Colonic mucosa (tissue), 4 donors: ENCODE results near the gene DHRS3. TPM values are rescaled to one million over a fixed set of nuclear protein-coding genes. Genes with fewer than 3 reads are reported as not detected.

Experiments used
- DNase-seq: peaks from one replicate; pipeline ENCODE4 v3.0.0-alpha.2; 2020
- H3K27ac ChIP-seq: fragments of 200-600 bp; one replicate; pipeline ENCODE4 v1.8.0; 2021
- H3K27me3 ChIP-seq: fragments of 200-600 bp; one replicate; pipeline ENCODE4 v1.8.0; 2021
- H3K36me3 ChIP-seq: fragments of 200-600 bp; one replicate; pipeline ENCODE4 v1.8.0; 2021
- H3K4me1 ChIP-seq: fragments of 200-600 bp; one replicate; pipeline ENCODE4 v1.8.0; 2021; ENCODE audit warnings: mild to moderate bottlenecking
- H3K4me3 ChIP-seq: fragments of 200-600 bp; one replicate; pipeline ENCODE4 v1.8.0; 2021
- H3K9ac ChIP-seq, 2 donors: one replicate each; pipeline ENCODE4 v1.7.0; 2013; ENCODE audit warnings: control low read depth in 2 of 2, low read depth in 2 of 2, low read length in 2 of 2
- H3K9me3 ChIP-seq: fragments of 200-600 bp; one replicate; pipeline ENCODE4 v1.8.0; 2021
- intact Hi-C: fragments of 100-400 bp; cut with DNase I; formaldehyde crosslinking; loops from one replicate; pipeline ENCODE4 v1.14.1; 2022
- microRNA-seq: library from miRNA; unstranded; fragments of <30 nt; microRNA quantifications from one replicate; pipeline ENCODE4, GENCODE V29; 2019
- total RNA-seq, 2 donors: library from RNA; stranded (reverse); fragmentation: NEBNext Ultra II Directional in 1 of 2; extraction: Animal tissue kit (Norgen Biotek cat#: 25700) in 1 of 2; gene quantifications; one replicate each; pipeline ENCODE4 v1.2.1, GENCODE V29; 2021
- TF ChIP-seq, protein P1 (sequence below): fragments of 200-600 bp; IDR thresholded peaks from one replicate; pipeline ENCODE4 v1.8.0; 2022; ENCODE audit warnings: antibody characterized with exemption, mild to moderate bottlenecking
- donor health status: healthy.
- donor health status: DM: no; HTN: no; CAD: no.
- donor health status: DM: no; HTN: no; CAD: no.

Gene DHRS3
- total RNA-seq, 2 donors from 2014 or later = 69.6 to 120 TPM

GRCh38 chr1:12519693-12520364 lies 98.2 kb downstream of the DHRS3 start:
- Histone ChIP-seq H3K27me3 (no peaks in the 10 kb centered on the region), H3K4me3 (no peak overlapping the region), H3K27ac (no peak overlapping the region), H3K36me3 (no peaks in the 10 kb centered on the region), H3K9me3 (no peaks in the 10 kb centered on the region), H3K4me1 (no peaks in the 10 kb centered on the region), H3K9ac (peak overlapping the region in 1 of 2 donors; percentile 28)
- DNase-seq = no peak
- TF ChIP-seq, protein P1, sequence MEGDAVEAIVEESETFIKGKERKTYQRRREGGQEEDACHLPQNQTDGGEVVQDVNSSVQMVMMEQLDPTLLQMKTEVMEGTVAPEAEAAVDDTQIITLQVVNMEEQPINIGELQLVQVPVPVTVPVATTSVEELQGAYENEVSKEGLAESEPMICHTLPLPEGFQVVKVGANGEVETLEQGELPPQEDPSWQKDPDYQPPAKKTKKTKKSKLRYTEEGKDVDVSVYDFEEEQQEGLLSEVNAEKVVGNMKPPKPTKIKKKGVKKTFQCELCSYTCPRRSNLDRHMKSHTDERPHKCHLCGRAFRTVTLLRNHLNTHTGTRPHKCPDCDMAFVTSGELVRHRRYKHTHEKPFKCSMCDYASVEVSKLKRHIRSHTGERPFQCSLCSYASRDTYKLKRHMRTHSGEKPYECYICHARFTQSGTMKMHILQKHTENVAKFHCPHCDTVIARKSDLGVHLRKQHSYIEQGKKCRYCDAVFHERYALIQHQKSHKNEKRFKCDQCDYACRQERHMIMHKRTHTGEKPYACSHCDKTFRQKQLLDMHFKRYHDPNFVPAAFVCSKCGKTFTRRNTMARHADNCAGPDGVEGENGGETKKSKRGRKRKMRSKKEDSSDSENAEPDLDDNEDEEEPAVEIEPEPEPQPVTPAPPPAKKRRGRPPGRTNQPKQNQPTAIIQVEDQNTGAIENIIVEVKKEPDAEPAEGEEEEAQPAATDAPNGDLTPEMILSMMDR = no peak
- intact Hi-C loops = no loop called here

GRCh38 chr1:12518931-12519692 lies 98.9 kb downstream of the DHRS3 start:
- intact Hi-C loops = no loop called here
- no peaks in the 10 kb centered on the region for H3K36me3 ChIP-seq
- H3K4me3 ChIP-seq = no peak overlapping the region
- peak overlapping the region in 1 of 2 donors; percentile 28 for H3K9ac ChIP-seq
- DNase-seq = peak; percentile 51
- TF ChIP-seq, protein P1 = no peak
- H3K9me3 ChIP-seq = no peaks in the 10 kb centered on the region
- H3K4me1 ChIP-seq = no peaks in the 10 kb centered on the region
- no peaks in the 10 kb centered on the region for H3K27me3 ChIP-seq
- no peak overlapping the region for H3K27ac ChIP-seq

Small RNAs within 50 kb of the gene (microRNA-seq; reads per million reads assigned to microRNA genes)
- gene MIR6730 = not detected

Other genes with a start within 250 kb of the DHRS3 start
- gene AADACL4, start 25.9 kb upstream of the DHRS3 start, total RNA-seq = not detected
- gene AADACL3, start 97.9 kb upstream of the DHRS3 start, total RNA-seq = not detected
- not detected for gene CFAP107, start 128.0 kb upstream of the DHRS3 start, total RNA-seq
- gene PRAMEF12, start 155.5 kb upstream of the DHRS3 start, total RNA-seq = not detected
- gene PRAMEF1, start 173.2 kb upstream of the DHRS3 start, total RNA-seq = not detected
- not detected for gene PRAMEF11, start 213.2 kb upstream of the DHRS3 start, total RNA-seq
- gene HNRNPCL1, start 230.5 kb upstream of the DHRS3 start, total RNA-seq = not detected
- not detected for gene PRAMEF2, start 238.9 kb upstream of the DHRS3 start, total RNA-seq